SU-DHL-6 (cell line): ENCODE measurements around the gene CAMSAP1.

Experiments used
- H2AFZ ChIP-seq: fragments of 200-600 bp; sonication (generic); 2 replicates; pipeline ENCODE4 v1.6.1; 2014; ENCODE audit warnings: low read depth, mild to moderate bottlenecking, moderate library complexity, mixed read lengths, antibody characterized with exemption, low read length; ENCODE audit not compliant: severe bottlenecking
- H3F3A ChIP-seq: fragments of 200-600 bp; shearing (Covaris generic); 2 replicates; pipeline ENCODE4 v1.6.0; 2016; ENCODE audit warnings: antibody characterized with exemption, mild to moderate bottlenecking; ENCODE audit not compliant: insufficient read depth
- H3K27ac ChIP-seq: fragments of 200-600 bp; sonication (generic); 2 replicates; pipeline ENCODE4 v1.5.1; 2016; ENCODE audit warnings: low read depth, mild to moderate bottlenecking, low read length, moderate library complexity, mixed read lengths
- H3K27me3 ChIP-seq: fragments of 200-600 bp; sonication (generic), shearing (Covaris generic); 2 replicates; pipeline ENCODE4 v1.6.0; 2014; ENCODE audit warnings: mild to moderate bottlenecking, low read length
- H3K36me3 ChIP-seq: fragments of 200-600 bp; sonication (generic); 2 replicates; pipeline ENCODE4 v1.6.1; 2014; ENCODE audit warnings: mild to moderate bottlenecking, low read length, mixed read lengths
- H3K4me2 ChIP-seq: fragments of 300-600, 200-600 bp; shearing (Covaris generic), sonication (generic); 2 replicates; pipeline ENCODE4 v1.6.0; 2014; ENCODE audit warnings: low read length, low read depth, mild to moderate bottlenecking; ENCODE audit not compliant: poor library complexity, severe bottlenecking
- H3K4me3 ChIP-seq: fragments of 200-600 bp; sonication (generic); 2 replicates; pipeline ENCODE4 v1.5.1; 2014; ENCODE audit warnings: antibody characterized with exemption, low read length, mild to moderate bottlenecking, mixed read lengths; ENCODE audit not compliant: insufficient read depth, poor library complexity, severe bottlenecking
- H3K79me2 ChIP-seq: fragments of 200-600 bp; sonication (generic); 2 replicates; pipeline ENCODE4 v1.6.1; 2014; ENCODE audit warnings: mild to moderate bottlenecking, low read length, moderate library complexity; ENCODE audit not compliant: insufficient read depth
- H3K9ac ChIP-seq: fragments of 200-600 bp; sonication (generic); 2 replicates; pipeline ENCODE4 v1.7.0; 2014; ENCODE audit warnings: mild to moderate bottlenecking, low read length
- H3K9me2 ChIP-seq: fragments of 200-600 bp; sonication (generic); replicated peaks from 2 replicates; pipeline ENCODE4 v1.6.1; 2014; ENCODE audit warnings: low read length; ENCODE audit not compliant: insufficient read depth
- H3K9me3 ChIP-seq: fragments of 200-600 bp; sonication (generic); 2 replicates; pipeline ENCODE4 v1.6.1; 2014; ENCODE audit warnings: low read length, mixed read lengths; ENCODE audit not compliant: insufficient read depth
- H4K20me1 ChIP-seq: fragments of 200-600 bp; sonication (generic); 2 replicates; pipeline ENCODE4 v1.6.1; 2014; ENCODE audit warnings: low read depth, mild to moderate bottlenecking, antibody characterized with exemption, low read length, moderate library complexity, mixed read lengths
- EZH2phosphoT487 ChIP-seq: fragments of 200-600 bp; sonication (generic), shearing (Covaris generic); conservative IDR thresholded peaks from 2 replicates; pipeline ENCODE4 v1.6.1; 2018; ENCODE audit warnings: mild to moderate bottlenecking, antibody characterized with exemption, low read length, moderate library complexity, mixed read lengths
- TF ChIP-seq, protein P1 (sequence below): fragments of 200-600 bp; sonication (generic); IDR thresholded peaks from one replicate; pipeline ENCODE4 v1.5.1; 2017; ENCODE audit warnings: antibody characterized with exemption, mild to moderate bottlenecking, low read length, moderate library complexity; ENCODE audit not compliant: insufficient read depth, poor library complexity, severe bottlenecking

The CAMSAP1 gene

GRCh38 chr9:135907431-135908092, at the start of gene CAMSAP1:
Gene CAMSAP1, minus strand, starts transcription at chr9:135907546. Its CDS starts 387 bp downstream, at chr9:135907159.
- no peaks in the 10 kb centered on the region for H3K36me3 ChIP-seq
- H3K79me2 ChIP-seq = peaks cover 60% of the 10 kb centered on the region
- H3F3A ChIP-seq = peaks cover 6% of the 10 kb centered on the region
- peak within 1 kb of the TSS; percentile 84 for H3K9ac ChIP-seq
- H4K20me1 ChIP-seq = peaks cover 8% of the 10 kb centered on the region; the same call in 1 of the 2 replicates
- no peak for TF ChIP-seq EZH2phosphoT487
- TF ChIP-seq, protein P1, sequence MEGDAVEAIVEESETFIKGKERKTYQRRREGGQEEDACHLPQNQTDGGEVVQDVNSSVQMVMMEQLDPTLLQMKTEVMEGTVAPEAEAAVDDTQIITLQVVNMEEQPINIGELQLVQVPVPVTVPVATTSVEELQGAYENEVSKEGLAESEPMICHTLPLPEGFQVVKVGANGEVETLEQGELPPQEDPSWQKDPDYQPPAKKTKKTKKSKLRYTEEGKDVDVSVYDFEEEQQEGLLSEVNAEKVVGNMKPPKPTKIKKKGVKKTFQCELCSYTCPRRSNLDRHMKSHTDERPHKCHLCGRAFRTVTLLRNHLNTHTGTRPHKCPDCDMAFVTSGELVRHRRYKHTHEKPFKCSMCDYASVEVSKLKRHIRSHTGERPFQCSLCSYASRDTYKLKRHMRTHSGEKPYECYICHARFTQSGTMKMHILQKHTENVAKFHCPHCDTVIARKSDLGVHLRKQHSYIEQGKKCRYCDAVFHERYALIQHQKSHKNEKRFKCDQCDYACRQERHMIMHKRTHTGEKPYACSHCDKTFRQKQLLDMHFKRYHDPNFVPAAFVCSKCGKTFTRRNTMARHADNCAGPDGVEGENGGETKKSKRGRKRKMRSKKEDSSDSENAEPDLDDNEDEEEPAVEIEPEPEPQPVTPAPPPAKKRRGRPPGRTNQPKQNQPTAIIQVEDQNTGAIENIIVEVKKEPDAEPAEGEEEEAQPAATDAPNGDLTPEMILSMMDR = no peak
- H3K4me3 ChIP-seq = peak within 1 kb of the TSS; percentile 97
- H3K4me2 ChIP-seq = peak within 1 kb of the TSS; percentile 93
- H3K27me3 ChIP-seq = no peaks in the 10 kb centered on the region
- peak within 1 kb of the TSS; percentile 72 for H2AFZ ChIP-seq
- H3K9me2 ChIP-seq = no peaks in the 10 kb centered on the region
- H3K9me3 ChIP-seq = no peaks in the 10 kb centered on the region
- peak within 1 kb of the TSS; percentile 46; the same call in 1 of the 2 replicates for H3K27ac ChIP-seq

DNA sequence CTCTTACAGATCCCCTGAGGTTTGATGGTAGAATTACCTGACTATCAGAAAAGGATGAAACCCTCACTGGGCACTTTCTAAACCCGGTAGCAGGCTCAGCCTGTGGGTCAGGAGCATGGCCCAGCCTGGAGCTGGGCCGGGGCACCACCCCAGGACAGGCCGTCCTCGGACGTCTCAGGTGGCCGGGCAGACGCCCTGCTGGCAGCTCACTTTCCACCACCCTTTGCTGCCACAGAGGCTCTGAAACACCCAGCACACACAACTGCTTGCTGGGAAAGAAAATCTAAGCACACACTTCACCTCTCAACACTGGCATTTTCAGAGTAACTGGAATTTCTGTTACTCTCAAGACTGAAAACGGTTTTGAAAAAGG, 49.4 kb upstream of the CAMSAP1 start:
- Histone ChIP-seq H3K79me2 (peaks cover 56% of the 10 kb centered on the region), H3K9me2 (no peaks in the 10 kb centered on the region), H3K9ac (no peak overlapping the region), H4K20me1 (no peaks in the 10 kb centered on the region), H3K9me3 (no peaks in the 10 kb centered on the region), H3K4me2 (no peak overlapping the region), H3F3A (no peaks in the 10 kb centered on the region), H3K27me3 (no peaks in the 10 kb centered on the region), H3K4me3 (no peak overlapping the region), H3K36me3 (no peaks in the 10 kb centered on the region), H3K27ac (no peak overlapping the region), H2AFZ (no peak overlapping the region)
- TF ChIP-seq, protein P1 = no peak
- no peak for TF ChIP-seq EZH2phosphoT487

DNA sequence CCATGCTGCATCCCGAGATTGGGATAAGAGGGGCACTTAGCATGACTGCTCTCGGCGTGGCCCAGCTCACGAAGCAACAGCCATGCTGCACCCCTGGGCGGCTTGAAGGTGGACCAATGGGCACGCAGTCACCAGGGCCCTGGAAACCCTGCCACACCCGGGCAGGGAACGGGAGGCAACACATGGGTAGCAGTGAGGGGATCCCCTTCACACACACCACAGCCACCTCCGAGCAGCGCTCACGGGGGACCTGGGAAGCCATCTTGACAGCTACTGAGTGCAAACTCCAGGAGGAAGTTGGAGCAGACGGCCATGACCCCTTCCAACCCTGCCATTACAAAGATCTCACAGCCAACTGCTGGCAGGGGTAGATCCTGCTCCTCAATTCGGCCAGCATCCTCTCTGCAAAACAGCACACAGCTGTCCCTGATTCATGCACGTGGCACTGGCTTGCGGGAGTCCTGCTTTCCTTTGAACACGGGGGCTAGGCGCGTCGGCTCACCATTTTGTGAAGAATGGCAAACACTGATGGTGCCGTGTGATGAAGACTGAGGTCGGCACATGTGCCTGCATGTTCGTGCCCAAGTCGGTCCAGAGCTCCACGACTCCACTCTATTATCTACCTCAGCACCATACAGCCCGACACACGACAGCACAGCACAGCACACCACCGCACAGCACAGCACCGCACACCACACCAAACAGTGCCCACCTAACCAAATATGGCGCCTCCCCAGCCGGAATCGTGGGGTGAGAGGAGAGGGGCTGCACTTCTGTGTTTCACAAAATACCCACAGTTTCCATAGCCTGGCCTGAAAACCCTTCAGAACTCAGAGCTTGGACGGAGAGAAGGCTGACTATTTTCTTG, 48.8 kb upstream of the CAMSAP1 start:
- H3F3A ChIP-seq = no peaks in the 10 kb centered on the region
- no peaks in the 10 kb centered on the region for H3K36me3 ChIP-seq
- H3K27ac ChIP-seq = no peak overlapping the region
- H3K9ac ChIP-seq = no peak overlapping the region
- H4K20me1 ChIP-seq = no peaks in the 10 kb centered on the region
- H2AFZ ChIP-seq = no peak overlapping the region
- H3K4me3 ChIP-seq = no peak overlapping the region
- no peak overlapping the region for H3K4me2 ChIP-seq
- TF ChIP-seq EZH2phosphoT487 = no peak
- TF ChIP-seq, protein P1 = no peak
- H3K9me2 ChIP-seq = no peaks in the 10 kb centered on the region
- H3K79me2 ChIP-seq = peaks cover 56% of the 10 kb centered on the region
- H3K27me3 ChIP-seq = no peaks in the 10 kb centered on the region
- no peaks in the 10 kb centered on the region for H3K9me3 ChIP-seq
